Lung microvascular endothelial cell (primary cell): ENCODE results near the gene ATAD5. TPM values are rescaled to one million over a fixed set of nuclear protein-coding genes. Genes with fewer than 3 reads are reported as not detected.

ENCODE experiments used
- DNase-seq, 2 donors: peaks; one replicate each; pipeline versions ENCODE4 v3.0.0 to v3.0.0-alpha.2; 2010; ENCODE audit warnings: low read depth in 2 of 2
- total RNA-seq: library from RNA; depleted of rRNA; stranded (reverse); fragments of >200 nt; gene quantifications from 2 replicates; pipeline ENCODE4 v1.2.1, GENCODE V29; 2014

The ATAD5 gene
- total RNA-seq, 1 donor from 2014 or later, result 0.79 TPM

DNA sequence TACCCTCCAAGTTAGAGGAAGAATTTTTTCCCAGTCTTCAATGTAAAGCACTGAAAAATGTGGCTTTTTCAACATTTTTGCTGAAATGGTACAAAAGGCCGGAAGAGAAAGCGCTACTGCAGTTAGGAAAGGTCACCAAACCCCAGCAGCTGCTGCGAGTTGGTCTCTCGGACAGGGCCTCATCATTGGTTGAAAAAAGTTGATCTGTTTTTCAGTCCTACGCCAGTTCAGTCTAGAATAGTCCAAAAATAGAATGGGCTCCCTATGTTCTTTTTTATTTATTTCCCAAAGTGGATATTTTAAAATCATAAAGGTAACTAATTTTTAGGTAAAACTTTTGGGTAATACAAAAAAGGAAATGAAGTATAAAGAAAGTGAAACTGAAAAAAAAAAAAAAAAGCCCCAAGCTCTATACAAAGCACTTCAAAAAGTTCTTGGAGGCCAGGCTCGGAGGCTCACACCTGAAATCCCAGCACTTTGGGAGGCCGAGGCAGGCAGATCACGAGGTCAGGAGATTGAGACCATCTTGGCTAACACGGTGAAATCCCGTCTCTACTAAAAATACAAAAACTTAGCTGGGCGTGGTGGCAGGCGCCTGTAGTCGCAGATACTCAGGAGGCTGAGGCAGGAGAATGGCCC, 107.4 kb downstream of the ATAD5 start:
- peak in 1 of 2 donors; percentile 22 for DNase-seq

GRCh38 chr17:30942308-30943079, 110.7 kb downstream of the ATAD5 start:
- no peak for DNase-seq

Other genes with a start within 250 kb of the ATAD5 start
- 12.4 and 17.9 TPM in 2 replicates for gene CRLF3, start 7.3 kb upstream of the ATAD5 start, total RNA-seq
- 4.6 and 7.1 TPM in 2 replicates for gene TEFM, start 74.3 kb downstream of the ATAD5 start, total RNA-seq
- 0.20 and 0.87 TPM in 2 replicates for gene ADAP2, start 90.0 kb downstream of the ATAD5 start, total RNA-seq
- gene RNF135, start 139.1 kb downstream of the ATAD5 start, total RNA-seq, result 0.60 and 1.3 TPM in 2 replicates